GM21825 (cell line): ENCODE data around the gene CAMSAP2.
"Not testable (repeated sequence)": the region's sequence is repeated elsewhere in the genome, so short reads cannot be mapped to it uniquely, and the experiment has no call there.

Source experiments
- ATAC-seq: cut with Tn5 transposase; IDR thresholded peaks from one replicate; pipeline ENCODE4 v1.9.1; 2021; ENCODE audit warnings: mild to moderate bottlenecking, moderate library complexity; ENCODE audit not compliant: unreplicated experiment

Gene CAMSAP2

GRCh38 chr1:200737647-200738291 lies 924 bp upstream of the CAMSAP2 start:
- no peak for ATAC-seq

- ATAC-seq: peak; percentile 41
These were observed 407 bp downstream of the CAMSAP2 start for GRCh38 chr1:200738949-200739651.

- no peak for ATAC-seq
These were observed 1.2 kb downstream of the CAMSAP2 start for GRCh38 chr1:200739702-200740570.

- no peak for ATAC-seq
These were observed 2.0 kb downstream of the CAMSAP2 start for GRCh38 chr1:200740571-200741208.

GRCh38 chr1:200741551-200742207 lies 3.0 kb downstream of the CAMSAP2 start:
- no peak for ATAC-seq

GRCh38 chr1:200744143-200744542 lies 5.5 kb downstream of the CAMSAP2 start:
- no peak for ATAC-seq

- ATAC-seq: no peak
These were observed 10.4 kb downstream of the CAMSAP2 start for GRCh38 chr1:200749090-200749489.

GRCh38 chr1:200750749-200751148 lies 12.1 kb downstream of the CAMSAP2 start:
- not testable (repeated sequence) for ATAC-seq

- ATAC-seq: peak; percentile 74
These were observed 13.0 kb downstream of the CAMSAP2 start for GRCh38 chr1:200751717-200752116.

GRCh38 chr1:200753650-200754198 lies 15.0 kb downstream of the CAMSAP2 start:
- ATAC-seq: no peak

- ATAC-seq: no peak
These were observed 16.8 kb downstream of the CAMSAP2 start for GRCh38 chr1:200755456-200755855.

- ATAC-seq: no peak
These were observed 23.4 kb downstream of the CAMSAP2 start for GRCh38 chr1:200762089-200762488.

GRCh38 chr1:200767321-200767720 lies 28.6 kb downstream of the CAMSAP2 start:
- ATAC-seq: no peak

- no peak for ATAC-seq
These were observed 33.2 kb downstream of the CAMSAP2 start for GRCh38 chr1:200771625-200772555.

GRCh38 chr1:200774311-200774710 lies 35.6 kb downstream of the CAMSAP2 start:
- no peak for ATAC-seq

- no peak for ATAC-seq
These were observed 36.2 kb downstream of the CAMSAP2 start for GRCh38 chr1:200774735-200775444.

GRCh38 chr1:200775850-200776249 lies 37.2 kb downstream of the CAMSAP2 start:
- no peak for ATAC-seq

GRCh38 chr1:200776949-200777348 lies 38.3 kb downstream of the CAMSAP2 start:
- no peak for ATAC-seq

GRCh38 chr1:200778766-200779165 lies 40.1 kb downstream of the CAMSAP2 start:
- ATAC-seq: no peak
